HG03039 (cell line): ENCODE data around the gene MOB3B.
"Not testable (repeated sequence)": the region's sequence is repeated elsewhere in the genome, so short reads cannot be mapped to it uniquely, and the experiment has no call there.

Source experiments
- ATAC-seq: cut with Tn5 transposase; IDR thresholded peaks from one replicate; pipeline ENCODE4 v1.9.1; 2021; ENCODE audit warnings: mild to moderate bottlenecking, moderate library complexity; ENCODE audit not compliant: unreplicated experiment

Gene MOB3B

DNA sequence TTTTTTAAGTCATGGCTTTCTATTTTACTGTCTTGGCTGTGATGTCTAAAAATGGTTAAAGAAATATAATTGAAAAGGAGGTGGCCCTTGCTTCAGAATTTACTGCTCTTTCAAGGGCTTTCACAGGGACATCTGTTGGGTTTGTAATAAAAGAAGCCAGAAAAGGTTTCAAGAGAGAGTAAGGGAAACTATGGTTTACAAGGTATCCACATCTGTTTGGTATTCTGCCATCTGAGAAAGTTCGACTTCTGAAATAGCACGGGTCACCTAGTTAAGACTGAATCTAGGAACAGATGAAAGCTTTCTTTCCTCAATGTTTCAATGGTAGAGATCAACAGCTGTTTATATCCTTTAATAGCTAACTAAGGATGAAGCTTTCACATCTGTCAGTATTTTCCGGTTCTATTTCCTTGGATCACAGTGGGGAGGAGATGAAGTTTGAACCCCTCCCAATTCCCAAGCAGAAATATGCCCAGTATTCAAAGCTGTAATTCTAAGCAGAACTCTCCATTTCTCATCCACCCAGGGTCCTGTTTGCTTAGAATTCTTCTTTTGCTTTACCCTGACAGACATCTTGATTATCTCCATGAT, 78.3 kb downstream of the MOB3B start:
- no peak for ATAC-seq

DNA sequence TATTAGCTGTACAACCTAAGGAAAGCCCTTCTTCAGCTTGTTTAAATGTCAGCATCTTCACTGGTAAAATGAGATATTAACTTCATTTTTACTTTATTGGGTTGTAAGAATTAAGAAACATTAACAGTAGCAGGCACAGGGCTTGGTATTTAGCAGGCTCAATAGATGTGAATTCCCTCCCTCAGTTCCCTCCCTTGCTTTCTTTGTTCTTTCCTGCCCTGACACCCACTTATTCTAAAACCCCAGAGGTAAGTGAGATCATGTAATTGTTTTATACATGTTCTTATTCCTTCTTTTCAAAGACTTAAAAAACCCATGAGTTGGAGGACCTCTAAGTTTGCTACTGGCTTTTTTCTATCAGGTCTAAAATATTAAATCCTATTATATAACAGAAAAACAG, 78.9 kb downstream of the MOB3B start:
- ATAC-seq = no peak

DNA sequence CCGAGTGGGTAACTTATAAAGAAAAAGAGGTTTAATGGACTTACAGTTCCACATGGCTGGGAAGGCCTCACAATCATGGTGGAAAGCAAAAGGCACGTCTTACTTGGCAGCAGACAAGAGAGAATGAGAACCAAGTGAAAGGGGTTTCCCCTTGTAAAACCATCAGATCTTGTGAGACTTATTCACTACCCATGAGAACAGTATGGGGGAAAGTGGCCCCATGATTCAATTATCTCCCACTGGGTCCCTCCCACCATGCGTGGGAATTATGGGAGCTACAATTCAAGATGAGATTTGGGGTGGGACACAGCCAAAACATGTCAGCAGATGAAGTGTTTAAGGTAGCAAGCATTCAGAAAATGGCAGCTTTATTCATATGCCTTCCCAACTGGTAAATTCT, 81.3 kb downstream of the MOB3B start:
- ATAC-seq = not testable (repeated sequence)

DNA sequence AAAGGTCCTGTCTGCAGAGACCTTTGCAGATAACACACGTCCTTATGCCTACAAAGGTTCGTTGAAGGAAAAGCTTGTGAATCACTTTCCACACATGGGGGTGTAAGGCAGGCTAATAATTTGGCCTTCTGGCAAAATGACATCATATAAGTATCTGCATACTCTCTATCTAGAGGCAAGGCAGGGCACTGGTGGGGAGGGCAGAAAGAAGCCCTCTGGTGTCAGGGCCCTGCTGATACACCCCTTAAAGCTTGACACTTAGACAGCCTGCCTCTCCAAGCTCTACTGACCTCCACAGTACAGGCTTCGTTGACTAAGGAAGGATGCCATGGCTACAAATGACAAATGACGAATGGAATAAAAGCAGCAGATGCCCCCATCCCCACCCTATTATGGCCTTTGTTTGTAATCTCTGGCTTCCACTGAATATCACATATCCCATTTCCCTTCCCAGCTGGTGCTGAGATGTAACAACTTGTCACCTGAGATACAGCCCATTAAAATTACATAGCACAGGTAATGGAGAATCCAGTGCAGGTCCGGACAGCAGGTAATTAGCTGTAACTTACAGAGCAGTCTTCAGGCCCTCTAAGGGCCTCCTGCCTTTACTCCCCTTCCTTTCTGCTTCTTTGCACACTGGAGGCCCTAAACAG, 82.5 kb downstream of the MOB3B start:
- no peak for ATAC-seq

DNA sequence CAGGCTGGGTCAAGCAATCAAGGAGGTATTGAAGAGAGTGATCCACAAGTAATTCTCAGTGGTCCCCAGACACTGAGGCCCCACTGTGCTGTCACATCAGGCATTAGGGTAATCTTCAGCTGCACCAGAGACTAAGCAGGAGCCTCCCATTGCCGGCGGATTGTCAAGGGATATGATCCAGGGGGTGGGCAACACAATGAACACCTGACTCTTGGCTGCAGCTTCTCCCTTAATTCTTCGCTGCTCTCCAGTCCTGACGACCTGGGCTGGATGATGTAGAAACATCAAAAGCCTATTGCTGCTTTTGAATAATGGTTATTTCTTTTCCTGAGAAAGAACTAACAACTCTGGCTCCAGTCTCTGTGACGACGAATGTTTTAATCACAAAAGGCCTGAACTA, 83.9 kb downstream of the MOB3B start:
- ATAC-seq = no peak

DNA sequence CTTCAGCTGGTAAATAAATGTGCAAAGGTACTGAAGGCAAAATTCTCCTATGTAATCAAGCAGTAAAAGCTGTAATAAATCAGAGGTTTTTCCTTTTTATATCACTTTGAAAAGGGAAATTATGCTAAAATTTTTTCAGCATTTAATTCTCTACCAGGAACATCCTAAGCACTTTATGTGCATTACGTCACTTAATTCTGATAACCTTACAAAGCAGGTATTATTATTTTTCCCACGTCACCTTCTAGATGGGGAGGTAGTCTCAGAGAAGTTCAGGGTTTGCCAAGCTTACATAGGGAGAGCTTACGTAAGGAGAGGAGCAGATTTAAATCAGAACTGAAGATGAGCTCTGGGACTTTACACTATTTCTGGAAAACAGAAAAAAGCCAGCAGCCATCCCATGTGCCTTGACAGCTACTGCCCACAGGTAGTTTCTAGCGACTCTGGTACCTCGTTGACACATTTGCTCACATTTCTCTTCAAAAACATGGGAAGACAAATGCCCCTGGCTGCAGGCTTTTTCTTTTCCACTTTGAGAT, 84.5 kb downstream of the MOB3B start:
- no peak for ATAC-seq

DNA sequence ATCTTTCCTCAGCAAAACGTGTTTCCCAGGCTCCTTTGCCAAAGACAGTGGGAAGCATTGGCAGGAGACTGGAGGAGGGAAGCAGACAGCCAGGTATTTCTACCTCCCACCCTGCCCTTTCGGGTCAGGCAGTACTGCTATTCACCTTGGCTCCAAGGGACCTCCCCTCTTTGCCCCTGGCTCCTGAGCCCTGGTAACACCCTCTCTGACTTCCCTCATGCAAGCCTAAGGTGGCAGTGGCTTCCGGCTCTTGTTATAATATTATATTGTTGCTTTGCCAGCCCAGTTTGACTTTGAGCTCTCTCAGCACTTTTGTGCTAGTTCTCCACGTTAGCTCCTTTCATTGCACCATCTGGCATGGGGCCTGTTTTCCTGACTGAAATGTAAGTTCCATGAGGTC, 87.2 kb downstream of the MOB3B start:
- ATAC-seq = no peak

DNA sequence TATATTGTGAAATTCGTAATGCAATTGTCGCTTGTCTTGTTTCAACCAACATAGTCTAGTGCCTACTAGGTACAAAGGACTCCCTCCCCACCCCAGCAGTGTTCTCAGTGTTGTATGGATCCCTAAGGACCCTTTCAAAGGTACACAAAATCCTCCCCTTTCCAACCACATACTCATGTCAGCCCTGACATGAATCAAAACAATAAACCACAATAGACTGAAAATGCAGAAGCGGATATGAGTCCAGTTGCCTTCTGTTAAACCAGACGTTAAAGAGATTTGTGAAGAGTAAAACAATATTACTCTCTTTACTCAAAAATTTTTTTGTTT, 87.9 kb downstream of the MOB3B start:
- ATAC-seq = peak; percentile 83

DNA sequence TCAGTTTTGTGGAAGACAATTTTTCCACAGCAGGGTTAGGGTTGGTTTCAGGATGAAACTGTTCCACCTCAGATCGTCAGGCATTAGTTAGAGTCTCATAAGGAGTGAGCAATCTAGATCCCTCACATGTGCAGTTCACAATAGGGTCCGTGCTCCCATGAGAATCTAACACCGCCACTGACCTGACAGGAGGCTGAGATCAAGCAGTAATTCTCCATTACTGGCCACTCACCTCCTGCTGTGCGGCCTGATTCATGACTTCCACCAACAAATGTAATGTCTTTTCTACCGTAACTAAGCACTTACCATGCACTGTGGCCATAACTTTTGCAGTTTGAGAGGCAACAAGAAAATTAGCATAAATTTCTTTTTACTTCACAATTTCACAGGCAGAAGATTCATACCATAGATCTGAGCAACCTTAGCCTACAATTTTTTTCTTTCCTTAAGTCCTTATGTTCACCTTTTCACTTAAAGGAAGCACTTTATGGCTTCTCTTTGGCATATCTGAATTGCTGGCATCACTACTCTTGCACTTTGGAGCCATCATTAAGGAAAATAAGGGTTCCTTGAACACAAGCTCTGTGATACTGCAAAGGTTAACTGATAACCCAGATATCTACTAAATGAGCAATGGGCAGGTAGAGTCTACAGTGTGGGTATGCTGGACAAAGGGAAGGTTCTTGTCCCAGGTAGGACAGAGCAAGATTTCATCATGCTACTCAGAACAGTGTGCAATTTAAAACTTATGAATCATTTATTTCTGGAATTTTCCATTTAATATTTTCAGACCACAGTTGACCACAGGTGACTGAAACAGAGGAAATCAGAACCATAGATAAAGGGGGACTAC, 88.5 kb downstream of the MOB3B start:
- no peak for ATAC-seq

DNA sequence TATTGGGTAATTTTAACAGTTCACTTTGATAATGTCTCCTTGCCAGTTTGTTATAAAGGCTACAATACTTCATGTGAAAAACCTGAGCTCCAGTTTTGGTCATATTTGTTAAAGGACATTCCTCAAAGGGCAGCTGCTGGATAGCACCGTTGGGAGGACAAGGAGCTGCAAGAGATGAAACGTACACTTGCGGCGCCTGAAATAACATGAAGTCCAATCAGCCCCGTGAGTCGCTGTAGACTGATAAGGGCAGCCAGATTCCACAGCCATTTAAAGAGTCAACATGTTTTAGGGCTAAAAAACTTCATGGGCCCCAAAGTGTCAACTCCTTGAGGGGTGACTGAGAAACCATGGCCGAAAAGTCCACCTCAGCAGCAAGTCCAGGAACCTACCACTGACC, 91.1 kb downstream of the MOB3B start:
- no peak for ATAC-seq

DNA sequence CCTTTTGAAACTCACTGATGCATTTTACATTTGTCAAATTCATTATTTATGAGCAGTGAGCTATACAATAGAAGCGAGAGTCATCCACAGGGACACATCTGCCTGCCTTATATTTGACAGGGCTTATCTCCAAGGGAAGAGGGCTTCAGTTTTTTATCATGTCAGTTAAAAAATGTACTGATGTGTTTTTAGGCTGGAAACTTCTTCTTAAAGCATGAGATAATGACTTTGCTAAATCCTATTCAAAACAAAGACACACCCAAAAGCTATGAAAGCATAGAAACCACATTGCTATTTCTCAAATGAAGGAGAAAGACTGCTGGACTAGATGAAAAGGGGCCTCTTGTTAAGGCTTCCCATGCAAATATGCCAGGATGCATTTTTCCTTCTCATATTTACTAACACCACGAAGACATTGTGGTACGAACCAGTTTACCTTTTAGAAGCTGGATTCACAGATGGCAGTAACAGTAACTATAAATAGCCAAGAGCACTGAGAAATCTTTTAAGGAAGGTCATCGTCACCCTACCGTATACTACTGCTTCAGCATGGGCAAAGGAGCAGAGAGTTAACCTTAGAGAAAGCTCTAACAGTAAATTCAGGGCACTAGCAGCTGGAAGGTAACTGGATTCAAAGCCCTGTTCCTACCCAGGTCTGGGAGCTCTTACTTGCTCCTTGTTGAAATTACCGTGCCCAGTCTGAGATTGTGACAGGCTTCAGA, 91.8 kb downstream of the MOB3B start:
- no peak for ATAC-seq

DNA sequence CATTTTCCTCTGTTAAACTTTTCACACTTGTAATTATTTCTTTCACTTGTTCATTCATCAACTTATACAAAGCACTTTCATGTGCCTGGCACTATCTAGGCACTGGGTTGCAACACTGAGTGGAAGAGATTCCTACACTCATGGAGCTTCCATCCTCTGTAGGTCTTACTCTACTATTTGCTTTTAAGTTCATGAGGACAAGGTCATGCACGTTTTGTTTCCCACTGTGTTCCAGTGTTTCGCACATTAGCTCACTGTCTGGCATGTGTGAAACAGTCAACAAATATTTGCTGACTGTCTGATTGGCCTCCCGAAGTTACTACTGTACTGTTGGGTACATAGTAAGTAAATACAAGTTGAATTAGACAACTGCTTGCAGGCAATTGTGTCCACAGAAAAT, 93.4 kb downstream of the MOB3B start:
- no peak for ATAC-seq

DNA sequence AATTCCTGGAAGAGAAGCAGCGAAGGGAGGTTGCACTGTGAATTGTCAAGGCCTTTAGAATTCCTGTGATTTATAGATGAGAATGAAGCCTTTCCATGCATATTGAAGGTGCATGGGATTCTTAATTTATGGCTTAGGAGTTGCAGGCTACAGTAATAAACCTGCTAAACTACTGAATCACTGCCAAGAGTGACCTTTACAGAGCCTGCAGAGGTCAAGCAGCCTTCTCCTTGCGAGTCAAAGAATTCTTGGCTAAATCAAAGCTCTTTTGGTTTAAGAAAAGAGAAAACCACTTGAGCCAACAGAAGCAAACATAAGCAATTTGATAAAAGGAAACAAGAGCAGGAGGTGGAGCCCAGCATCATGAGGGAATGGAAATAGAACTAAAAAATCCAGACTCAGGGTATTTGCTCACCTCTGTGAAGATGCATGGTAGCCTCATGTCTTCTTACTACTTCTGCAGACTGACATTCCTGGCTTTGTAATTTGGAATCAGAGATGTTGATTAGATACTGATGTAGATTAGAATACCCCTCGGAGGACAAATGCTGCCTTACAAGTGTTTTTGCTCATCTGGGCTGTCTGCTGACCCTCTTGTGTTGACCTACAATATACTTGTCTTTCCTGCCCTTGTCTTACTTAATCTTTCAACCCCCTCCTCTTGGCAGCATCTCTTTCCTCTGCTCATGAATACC, 95.8 kb downstream of the MOB3B start:
- no peak for ATAC-seq

DNA sequence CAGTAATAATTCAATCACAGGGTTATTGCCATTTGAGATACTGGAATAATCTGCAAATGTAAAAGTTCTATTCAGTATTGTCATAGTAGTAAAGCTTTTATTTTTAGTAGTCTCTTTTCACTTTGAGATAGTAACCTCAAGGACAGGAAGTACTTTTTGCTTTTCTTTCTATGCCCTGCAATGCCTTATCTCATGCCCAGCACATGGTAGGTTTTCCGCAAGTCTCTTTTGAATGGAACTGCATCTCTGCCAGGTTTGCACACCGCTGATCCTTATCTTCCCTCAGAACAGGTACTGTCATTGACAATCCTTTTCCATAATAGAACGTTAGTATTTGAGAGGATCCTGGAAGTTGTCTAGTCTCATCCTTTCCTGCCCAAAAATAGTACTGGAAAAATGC, 97.3 kb downstream of the MOB3B start:
- ATAC-seq = no peak

DNA sequence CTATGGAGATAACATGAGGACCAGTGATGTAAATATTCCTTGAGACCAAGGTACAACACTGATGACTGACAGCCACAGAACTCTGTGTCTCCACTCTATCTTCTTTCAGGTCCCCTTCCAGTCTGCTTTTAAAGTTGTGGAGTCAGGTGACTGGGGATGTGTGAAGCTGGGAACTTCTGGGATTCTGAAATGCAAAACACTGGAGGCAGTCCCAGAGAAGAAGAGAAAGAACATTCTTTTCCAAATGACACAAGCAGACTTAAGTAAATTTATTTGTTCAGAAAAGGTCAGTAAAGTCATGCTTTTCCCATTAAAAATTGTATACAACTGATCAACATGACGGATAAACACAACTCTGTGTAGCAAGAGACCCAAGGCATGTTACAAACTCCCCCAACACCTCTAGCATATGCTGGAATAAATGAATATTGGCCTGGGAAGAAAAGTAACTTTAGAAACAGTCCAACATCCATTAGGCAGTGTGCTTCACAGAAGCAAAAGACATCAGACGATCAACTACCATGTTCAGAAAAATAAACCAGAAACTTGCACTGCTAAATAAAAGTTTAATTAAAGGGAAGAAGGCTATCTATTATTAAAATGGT, 98.0 kb downstream of the MOB3B start:
- ATAC-seq = no peak

DNA sequence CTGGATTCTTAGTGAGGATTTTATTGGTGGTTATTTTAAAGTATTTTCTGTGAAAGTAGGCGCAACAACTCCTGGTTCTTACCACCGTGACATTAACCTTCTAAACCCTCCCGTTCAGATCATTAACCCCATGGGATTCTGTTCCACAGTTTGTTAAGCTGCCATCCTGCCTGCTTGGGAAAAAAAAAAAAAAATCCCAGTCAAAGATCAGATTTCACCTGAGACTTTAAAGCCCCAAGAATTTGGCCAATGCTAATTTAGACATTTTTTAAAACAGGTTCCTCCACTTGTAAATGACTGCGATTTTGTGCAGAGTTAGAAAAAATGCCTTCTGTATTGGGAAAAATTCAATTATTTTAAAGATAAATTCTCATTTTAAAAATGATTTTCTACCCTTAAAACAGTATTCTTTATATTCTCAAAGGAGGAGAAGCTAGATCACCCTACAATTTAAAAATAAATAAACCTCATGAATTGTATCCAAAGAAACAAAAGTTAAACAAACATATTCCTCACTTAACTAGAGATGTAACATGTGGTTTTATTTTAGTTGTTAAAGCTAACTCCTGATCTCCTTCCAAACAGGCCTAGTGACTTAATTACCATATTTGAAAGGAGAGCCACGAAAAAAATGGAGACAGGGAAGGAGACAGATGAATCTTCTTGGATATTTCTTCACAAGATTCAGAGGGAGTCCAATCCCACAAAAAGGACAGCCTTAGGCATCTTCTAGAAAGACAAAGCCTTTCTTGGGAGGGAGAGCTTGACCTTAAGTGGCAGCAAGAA, 98.7 kb downstream of the MOB3B start:
- ATAC-seq = no peak

DNA sequence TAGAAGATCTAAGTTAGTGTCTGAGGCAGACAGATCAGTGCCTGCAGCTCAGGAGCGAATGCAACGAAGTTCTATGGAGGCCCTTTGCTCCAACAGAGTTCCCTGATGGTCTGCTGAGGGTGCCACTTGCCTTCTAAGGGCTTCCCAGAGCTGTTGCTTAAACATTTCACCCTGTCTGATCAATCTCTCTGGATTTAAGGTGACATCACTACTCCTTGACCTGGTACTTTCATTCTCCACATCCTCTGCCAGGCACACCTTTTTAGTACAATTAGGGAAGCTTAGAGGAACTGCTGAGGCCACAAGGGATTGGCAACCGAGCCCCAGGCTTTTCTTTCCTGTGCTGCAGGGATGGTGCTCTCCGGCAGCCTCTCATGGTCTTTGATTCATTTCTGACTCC, 99.7 kb downstream of the MOB3B start:
- ATAC-seq = no peak

DNA sequence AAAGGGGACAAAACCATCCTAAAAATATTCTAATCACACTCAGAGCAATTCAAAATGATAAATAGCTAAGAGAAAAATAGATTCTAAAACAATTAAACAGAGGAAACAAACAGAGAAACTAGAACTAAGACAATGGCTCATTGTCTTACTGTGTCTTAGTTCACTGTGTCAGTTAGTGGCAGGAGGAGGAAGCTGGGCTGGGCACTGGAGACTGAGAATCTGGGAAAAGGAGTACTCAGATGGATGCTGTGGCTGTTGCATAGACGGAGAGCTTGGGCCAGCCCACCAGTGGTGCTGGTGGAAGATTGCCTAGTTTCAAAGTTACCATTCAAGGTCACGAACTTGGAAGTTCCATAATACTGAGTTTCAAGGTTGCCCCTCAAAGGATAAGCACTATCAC, 100.2 kb downstream of the MOB3B start:
- no peak for ATAC-seq

DNA sequence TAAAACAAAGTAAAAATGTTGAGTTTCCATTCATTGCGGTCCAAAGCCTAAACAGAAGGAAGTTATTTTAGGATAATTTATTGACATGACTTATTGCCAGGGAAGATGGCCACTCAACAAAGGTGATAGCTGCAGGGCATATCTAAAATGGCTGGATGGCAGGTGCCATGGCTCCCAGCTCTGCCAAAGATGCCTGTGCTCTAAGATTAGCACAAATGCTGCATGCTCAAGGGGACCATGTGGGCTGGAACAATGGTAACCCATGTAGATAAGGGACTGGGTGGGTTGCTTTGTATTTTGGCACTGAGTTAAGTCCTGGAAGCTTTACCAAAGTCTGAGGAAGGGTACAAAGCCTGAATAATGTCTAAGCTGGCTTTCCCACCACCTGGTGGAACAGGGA, 101.1 kb downstream of the MOB3B start:
- no peak for ATAC-seq

DNA sequence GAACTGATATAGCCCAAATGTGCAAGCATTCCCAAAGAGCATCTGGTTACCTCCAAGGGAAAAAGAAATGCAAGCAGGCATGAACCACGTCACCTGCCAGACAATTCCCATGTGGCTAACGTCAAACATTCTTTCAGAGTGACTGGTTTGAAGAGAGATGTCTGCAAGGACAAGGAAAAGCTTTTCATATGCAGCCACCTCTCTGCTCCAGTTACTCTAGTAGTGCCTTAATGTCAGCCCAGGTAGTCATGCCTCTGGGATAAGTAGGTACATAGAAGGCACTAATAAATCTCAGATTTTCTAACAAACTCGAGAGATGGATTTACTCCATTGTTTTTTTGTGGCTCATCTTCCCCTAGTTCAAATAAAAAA, 102.4 kb downstream of the MOB3B start:
- ATAC-seq = no peak
